Smooth muscle cell (in vitro differentiated cells): ENCODE measurements around the gene NOD2. TPM values are rescaled to one million over a fixed set of nuclear protein-coding genes. Genes with fewer than 3 reads are reported as not detected.

Source experiments
- DNase-seq: peaks from one replicate; lab custom pipeline; 2025; ENCODE audit not compliant: unreplicated experiment; lab: John Stamatoyannopoulos, UW
- H2AFZ ChIP-seq: fragments of 200-600 bp; sonication (generic); 2 replicates; pipeline ENCODE4 v1.6.0; 2016; ENCODE audit warnings: antibody characterized with exemption, low read depth, mild to moderate bottlenecking
- H3F3A ChIP-seq: fragments of 200-600 bp; sonication (generic); 2 replicates; pipeline ENCODE4 v1.6.0; 2017; ENCODE audit warnings: antibody characterized with exemption, low read depth
- H3K27ac ChIP-seq: fragments of 200-600 bp; sonication (generic); 2 replicates; pipeline ENCODE4 v1.5.1; 2016; ENCODE audit warnings: low read depth, mild to moderate bottlenecking
- H3K27me3 ChIP-seq: fragments of 200-600 bp; sonication (generic); 2 replicates; pipeline ENCODE4 v1.6.1; 2016; ENCODE audit warnings: low read depth, mild to moderate bottlenecking
- H3K36me3 ChIP-seq: fragments of 200-600 bp; sonication (generic); 2 replicates; pipeline ENCODE4 v1.5.1; 2016; ENCODE audit warnings: low read depth
- H3K4me1 ChIP-seq: fragments of 200-600 bp; sonication (generic); 2 replicates; pipeline ENCODE4 v1.5.1; 2016; ENCODE audit warnings: low read depth
- H3K4me2 ChIP-seq: fragments of 200-600 bp; sonication (generic); 2 replicates; pipeline ENCODE4 v1.6.0; 2016; ENCODE audit warnings: mild to moderate bottlenecking
- H3K4me3 ChIP-seq: fragments of 200-600 bp; sonication (generic); 2 replicates; pipeline ENCODE4 v1.5.1; 2016; ENCODE audit warnings: mild to moderate bottlenecking
- H3K79me2 ChIP-seq: fragments of 200-600 bp; sonication (generic); 2 replicates; pipeline ENCODE4 v1.6.0; 2016; ENCODE audit warnings: low read depth, mild to moderate bottlenecking
- H3K9ac ChIP-seq: fragments of 200-600 bp; sonication (generic); 2 replicates; pipeline ENCODE4 v1.6.0; 2016; ENCODE audit warnings: low read depth
- H3K9me3 ChIP-seq: fragments of 200-600 bp; sonication (generic); replicated peaks from 2 replicates; pipeline ENCODE4 v1.5.1; 2016; ENCODE audit warnings: low read depth
- H4K20me1 ChIP-seq: fragments of 200-600 bp; sonication (generic); 2 replicates; pipeline ENCODE4 v1.6.0; 2016; ENCODE audit warnings: low read depth
- CTCF ChIP-seq: fragments of 200-600 bp; sonication (generic); IDR thresholded peaks from 2 replicates; pipeline ENCODE4 v1.5.1; 2017; ENCODE audit warnings: borderline replicate concordance, mild to moderate bottlenecking, antibody characterized with exemption; ENCODE audit not compliant: insufficient read depth, poor library complexity, severe bottlenecking
- WGBS: methylation state at CpG from one replicate; pipeline ENCODE4 v1.1.7; 2016; ENCODE audit warnings: low lambda C conversion rate; 5-methylcytosine and 5-hydroxymethylcytosine counted together
- microRNA-seq: library from miRNA; unstranded; fragments of <30 nt; microRNA quantifications from one replicate; pipeline ENCODE4, GENCODE V29; 2016; ENCODE audit warnings: borderline number of aligned reads
- polyA plus RNA-seq: library from polyadenylated mRNA; unstranded; fragments of >200 nt; fragmentation: Nextera tagmentation; extraction: Ambion mirVana; gene quantifications from 2 replicates; pipeline ENCODE4 v1.2.1, GENCODE V29; 2016
- small RNA-seq: library from RNA; depleted of rRNA; stranded (forward); fragments of <200 nt; gene quantifications from one replicate; pipeline ENCODE3, GENCODE V24; 2014
- total RNA-seq: library from RNA; depleted of rRNA; stranded (reverse); fragments of >200 nt; gene quantifications from 2 replicates; pipeline ENCODE4 v1.2.3, GENCODE V29; 2014

Gene NOD2
- total and polyA plus RNA-seq, 2 experiments from 2014 or later, result 0.90 TPM; not detected in 1

GRCh38 chr16:50778284-50779163 is 85.1 kb downstream of the NOD2 start:
- no peaks in the 10 kb centered on the region for H3K79me2 ChIP-seq
- no peaks in the 10 kb centered on the region for H3K27me3 ChIP-seq
- H3K4me2 ChIP-seq, result no peak overlapping the region
- no peak overlapping the region for H3K27ac ChIP-seq
- no peak overlapping the region for H2AFZ ChIP-seq
- no peak for DNase-seq
- H3K4me1 ChIP-seq, result no peaks in the 10 kb centered on the region
- no peak overlapping the region for H3K9ac ChIP-seq
- H3K9me3 ChIP-seq, result no peaks in the 10 kb centered on the region
- H3F3A ChIP-seq, result no peaks in the 10 kb centered on the region
- no peak for TF ChIP-seq CTCF
- H4K20me1 ChIP-seq, result peaks cover 24% of the 10 kb centered on the region
- 97% methylated on average over 1 of the region's 1 CpG for WGBS
- peaks cover 7% of the 10 kb centered on the region for H3K36me3 ChIP-seq
- no peak overlapping the region for H3K4me3 ChIP-seq

GRCh38 chr16:50781043-50781442 is 87.6 kb downstream of the NOD2 start:
- no peak overlapping the region for H2AFZ ChIP-seq
- WGBS, result 79% methylated on average over 7 of the region's 7 CpGs
- no peaks in the 10 kb centered on the region for H3K27me3 ChIP-seq
- no peak for TF ChIP-seq CTCF
- no peak overlapping the region for H3K4me2 ChIP-seq
- H4K20me1 ChIP-seq, result peaks cover 7% of the 10 kb centered on the region
- no peaks in the 10 kb centered on the region for H3K9me3 ChIP-seq
- H3K4me1 ChIP-seq, result no peaks in the 10 kb centered on the region
- no peak overlapping the region for H3K4me3 ChIP-seq
- no peak overlapping the region for H3K27ac ChIP-seq
- no peak for DNase-seq
- peaks cover 11% of the 10 kb centered on the region for H3K36me3 ChIP-seq
- no peaks in the 10 kb centered on the region for H3F3A ChIP-seq
- H3K9ac ChIP-seq, result no peak overlapping the region
- H3K79me2 ChIP-seq, result no peaks in the 10 kb centered on the region

GRCh38 chr16:50781518-50781917 is 88.1 kb downstream of the NOD2 start:
- no peaks in the 10 kb centered on the region for H3F3A ChIP-seq
- H4K20me1 ChIP-seq, result peaks cover 3% of the 10 kb centered on the region
- no peak overlapping the region for H3K4me2 ChIP-seq
- TF ChIP-seq CTCF, result no peak
- no peaks in the 10 kb centered on the region for H3K27me3 ChIP-seq
- H3K4me3 ChIP-seq, result no peak overlapping the region
- H3K9me3 ChIP-seq, result no peaks in the 10 kb centered on the region
- H2AFZ ChIP-seq, result no peak overlapping the region
- no peak for DNase-seq
- no peak overlapping the region for H3K27ac ChIP-seq
- H3K79me2 ChIP-seq, result no peaks in the 10 kb centered on the region
- WGBS, result 94% methylated on average over 3 of the region's 3 CpGs
- no peaks in the 10 kb centered on the region for H3K4me1 ChIP-seq
- H3K9ac ChIP-seq, result no peak overlapping the region
- H3K36me3 ChIP-seq, result peaks cover 11% of the 10 kb centered on the region

Small RNAs within 50 kb of the gene (microRNA-seq; reads per million reads assigned to microRNA genes)
- not detected for gene MIR3181

Small RNAs within 50 kb of the gene (small RNA-seq; reads per million reads assigned to genes)
- not detected for gene MIR3181

Other genes starting within 250 kb of the NOD2 start
- 4.5 and 5.6 TPM in 2 replicates for gene NKD1, start 145.2 kb upstream of the NOD2 start, total RNA-seq
- gene NKD1, start 145.2 kb upstream of the NOD2 start, polyA plus RNA-seq, result 8.8 and 18.8 TPM in 2 replicates
- not detected in 2 replicates for gene SNX20, start 12.3 kb upstream of the NOD2 start, total RNA-seq
- not detected in 2 replicates for gene SNX20, start 12.3 kb upstream of the NOD2 start, polyA plus RNA-seq
- 13.8 and 33.3 TPM in 2 replicates for gene CYLD, start 48.5 kb downstream of the NOD2 start, total RNA-seq
- 10.2 and 11.3 TPM in 2 replicates for gene CYLD, start 48.5 kb downstream of the NOD2 start, polyA plus RNA-seq